Measurements from ENCODE around the gene CLCN3.

Gene CLCN3

GRCh38 chr4:169698331-169698730 is 78.0 kb downstream of the CLCN3 start:
- H4K20me1 ChIP-seq (ENCODE audit: low read depth, low read length): no peaks in the 10 kb centered on the region
- no peak overlapping the region for H3K27ac ChIP-seq (ENCODE audit: low read depth, low read length)
- TF ChIP-seq EZH2phosphoT487 (conservative IDR thresholded peaks at IDR 0.05; ENCODE audit: low read length): no peak
- TF ChIP-seq, protein P1, sequence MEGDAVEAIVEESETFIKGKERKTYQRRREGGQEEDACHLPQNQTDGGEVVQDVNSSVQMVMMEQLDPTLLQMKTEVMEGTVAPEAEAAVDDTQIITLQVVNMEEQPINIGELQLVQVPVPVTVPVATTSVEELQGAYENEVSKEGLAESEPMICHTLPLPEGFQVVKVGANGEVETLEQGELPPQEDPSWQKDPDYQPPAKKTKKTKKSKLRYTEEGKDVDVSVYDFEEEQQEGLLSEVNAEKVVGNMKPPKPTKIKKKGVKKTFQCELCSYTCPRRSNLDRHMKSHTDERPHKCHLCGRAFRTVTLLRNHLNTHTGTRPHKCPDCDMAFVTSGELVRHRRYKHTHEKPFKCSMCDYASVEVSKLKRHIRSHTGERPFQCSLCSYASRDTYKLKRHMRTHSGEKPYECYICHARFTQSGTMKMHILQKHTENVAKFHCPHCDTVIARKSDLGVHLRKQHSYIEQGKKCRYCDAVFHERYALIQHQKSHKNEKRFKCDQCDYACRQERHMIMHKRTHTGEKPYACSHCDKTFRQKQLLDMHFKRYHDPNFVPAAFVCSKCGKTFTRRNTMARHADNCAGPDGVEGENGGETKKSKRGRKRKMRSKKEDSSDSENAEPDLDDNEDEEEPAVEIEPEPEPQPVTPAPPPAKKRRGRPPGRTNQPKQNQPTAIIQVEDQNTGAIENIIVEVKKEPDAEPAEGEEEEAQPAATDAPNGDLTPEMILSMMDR (IDR thresholded peaks at IDR 0.05; ENCODE audit: insufficient read depth, low read length, poor library complexity, severe bottlenecking): no peak
- H2AFZ ChIP-seq (ENCODE audit: low read depth, low read length, severe bottlenecking): no peak overlapping the region
- no peaks in the 10 kb centered on the region for H3K79me2 ChIP-seq (ENCODE audit: insufficient read depth, low read length)
- no peaks in the 10 kb centered on the region for H3K27me3 ChIP-seq (ENCODE audit: low read length)
- H3K9me3 ChIP-seq (ENCODE audit: insufficient read depth, low read length): no peaks in the 10 kb centered on the region
- no peaks in the 10 kb centered on the region for H3F3A ChIP-seq (ENCODE audit: insufficient read depth)
- H3K4me2 ChIP-seq (ENCODE audit: low read depth, low read length, poor library complexity, severe bottlenecking): no peak overlapping the region
- H3K36me3 ChIP-seq (ENCODE audit: low read length): peaks cover 18% of the 10 kb centered on the region; the same call in 1 of the 2 replicates
- no peak overlapping the region for H3K9ac ChIP-seq (ENCODE audit: low read length)
- no peak overlapping the region for H3K4me3 ChIP-seq (ENCODE audit: insufficient read depth, low read length, poor library complexity, severe bottlenecking)
- no peaks in the 10 kb centered on the region for H3K9me2 ChIP-seq (replicated peaks; ENCODE audit: insufficient read depth, low read length)

DNA sequence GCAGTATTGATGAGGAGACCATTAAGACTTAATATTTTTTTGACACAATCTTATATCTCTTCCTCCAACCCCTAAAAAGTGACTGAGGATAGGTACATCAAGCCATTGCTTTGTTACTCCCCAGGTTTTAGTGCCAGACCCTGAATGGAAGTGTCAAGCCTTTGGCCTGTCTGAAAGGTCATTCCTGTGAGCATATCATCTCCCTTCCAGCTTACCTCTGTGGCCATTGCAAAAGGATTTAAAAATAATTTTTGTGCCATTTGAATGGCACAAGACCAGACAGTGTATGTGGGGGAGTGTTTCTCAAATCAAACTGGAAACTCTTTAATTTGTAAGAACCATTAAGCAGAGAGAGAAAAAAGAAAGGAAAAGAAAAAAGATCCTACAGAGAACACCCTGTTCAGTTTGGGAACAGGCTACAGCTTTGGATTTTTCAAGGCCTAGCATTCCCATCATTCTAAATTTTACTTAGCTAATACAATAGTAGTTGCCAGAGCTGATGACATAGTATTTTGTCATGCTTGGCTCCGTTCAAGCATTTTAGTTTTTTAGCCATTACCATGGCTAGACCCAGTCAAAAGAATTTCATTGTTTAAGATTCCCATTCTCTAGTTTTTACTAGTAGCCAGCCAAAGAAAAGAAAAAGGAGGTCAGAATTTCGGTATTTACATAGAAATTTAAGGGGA is 87.7 kb downstream of the CLCN3 start:
- H3K79me2 ChIP-seq (ENCODE audit: insufficient read depth, low read length): no peaks in the 10 kb centered on the region
- no peak overlapping the region for H2AFZ ChIP-seq (ENCODE audit: low read depth, low read length, severe bottlenecking)
- no peak overlapping the region for H3K9ac ChIP-seq (ENCODE audit: low read length)
- no peak for TF ChIP-seq EZH2phosphoT487 (conservative IDR thresholded peaks at IDR 0.05; ENCODE audit: low read length)
- no peak overlapping the region for H3K4me2 ChIP-seq (ENCODE audit: low read depth, low read length, poor library complexity, severe bottlenecking)
- H3F3A ChIP-seq (ENCODE audit: insufficient read depth): no peaks in the 10 kb centered on the region
- no peaks in the 10 kb centered on the region for H3K27me3 ChIP-seq (ENCODE audit: low read length)
- no peaks in the 10 kb centered on the region for H3K9me3 ChIP-seq (ENCODE audit: insufficient read depth, low read length)
- H3K27ac ChIP-seq (ENCODE audit: low read depth, low read length): no peak overlapping the region
- H3K36me3 ChIP-seq (ENCODE audit: low read length): peaks cover 8% of the 10 kb centered on the region; the same call in 1 of the 2 replicates
- no peak overlapping the region for H3K4me3 ChIP-seq (ENCODE audit: insufficient read depth, low read length, poor library complexity, severe bottlenecking)
- no peaks in the 10 kb centered on the region for H4K20me1 ChIP-seq (ENCODE audit: low read depth, low read length)
- H3K9me2 ChIP-seq (replicated peaks; ENCODE audit: insufficient read depth, low read length): no peaks in the 10 kb centered on the region

GRCh38 chr4:169715826-169716225 is 95.4 kb downstream of the CLCN3 start:
- TF ChIP-seq EZH2phosphoT487 (conservative IDR thresholded peaks at IDR 0.05; ENCODE audit: low read length): no peak
- TF ChIP-seq, protein P1 (IDR thresholded peaks at IDR 0.05; ENCODE audit: insufficient read depth, low read length, poor library complexity, severe bottlenecking): no peak
- Histone ChIP-seq H3K9me2 (replicated peaks; ENCODE audit: insufficient read depth, low read length) (no peaks in the 10 kb centered on the region), H3K27me3 (ENCODE audit: low read length) (no peaks in the 10 kb centered on the region), H3K9me3 (ENCODE audit: insufficient read depth, low read length) (no peaks in the 10 kb centered on the region), H3K9ac (ENCODE audit: low read length) (no peak overlapping the region), H3K79me2 (ENCODE audit: insufficient read depth, low read length) (no peaks in the 10 kb centered on the region), H2AFZ (ENCODE audit: low read depth, low read length, severe bottlenecking) (no peak overlapping the region), H4K20me1 (ENCODE audit: low read depth, low read length) (no peaks in the 10 kb centered on the region), H3K27ac (ENCODE audit: low read depth, low read length) (no peak overlapping the region), H3F3A (ENCODE audit: insufficient read depth) (no peaks in the 10 kb centered on the region), H3K4me2 (ENCODE audit: low read depth, low read length, poor library complexity, severe bottlenecking) (no peak overlapping the region), H3K4me3 (ENCODE audit: insufficient read depth, low read length, poor library complexity, severe bottlenecking) (no peak overlapping the region), H3K36me3 (ENCODE audit: low read length) (peaks cover 11% of the 10 kb centered on the region; the same call in 1 of the 2 replicates)

DNA sequence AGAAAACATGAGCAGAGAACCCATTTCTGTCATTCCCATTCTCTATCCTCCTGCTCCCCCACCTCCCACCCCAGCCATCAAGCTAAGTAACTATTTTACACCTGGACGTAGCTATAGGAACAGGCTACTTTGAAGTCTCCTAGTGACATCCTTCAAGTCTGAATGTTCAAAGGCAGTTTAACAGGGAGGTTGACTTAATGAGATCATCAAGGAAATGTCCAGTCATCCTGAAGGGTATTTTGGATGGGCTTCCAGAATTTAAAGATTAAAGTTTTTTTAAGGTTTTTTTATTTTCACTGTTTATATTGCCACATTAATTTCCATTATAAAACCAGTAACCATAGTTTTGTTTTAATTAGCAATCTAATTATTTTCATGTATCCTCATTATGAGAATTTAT is 96.3 kb downstream of the CLCN3 start:
- H3K9ac ChIP-seq (ENCODE audit: low read length): no peak overlapping the region
- H3K4me3 ChIP-seq (ENCODE audit: insufficient read depth, low read length, poor library complexity, severe bottlenecking): no peak overlapping the region
- peaks cover 11% of the 10 kb centered on the region; the same call in 1 of the 2 replicates for H3K36me3 ChIP-seq (ENCODE audit: low read length)
- H4K20me1 ChIP-seq (ENCODE audit: low read depth, low read length): no peaks in the 10 kb centered on the region
- no peaks in the 10 kb centered on the region for H3K27me3 ChIP-seq (ENCODE audit: low read length)
- no peaks in the 10 kb centered on the region for H3K9me2 ChIP-seq (replicated peaks; ENCODE audit: insufficient read depth, low read length)
- no peaks in the 10 kb centered on the region for H3K79me2 ChIP-seq (ENCODE audit: insufficient read depth, low read length)
- no peaks in the 10 kb centered on the region for H3F3A ChIP-seq (ENCODE audit: insufficient read depth)
- H2AFZ ChIP-seq (ENCODE audit: low read depth, low read length, severe bottlenecking): no peak overlapping the region
- no peaks in the 10 kb centered on the region for H3K9me3 ChIP-seq (ENCODE audit: insufficient read depth, low read length)
- no peak overlapping the region for H3K4me2 ChIP-seq (ENCODE audit: low read depth, low read length, poor library complexity, severe bottlenecking)
- no peak overlapping the region for H3K27ac ChIP-seq (ENCODE audit: low read depth, low read length)
- TF ChIP-seq EZH2phosphoT487 (conservative IDR thresholded peaks at IDR 0.05; ENCODE audit: low read length): no peak
- TF ChIP-seq, protein P1 (IDR thresholded peaks at IDR 0.05; ENCODE audit: insufficient read depth, low read length, poor library complexity, severe bottlenecking): no peak
